Stimulated activated CD4-positive, alpha-beta T cell treated with anti-CD3 and anti-CD28 coated beads, TNF-alpha, amount 100 ng/mL, for 1 hour (primary cell): ENCODE data around the gene IFIT5.
"Not testable (repeated sequence)": the region's sequence is repeated elsewhere in the genome, so short reads cannot be mapped to it uniquely, and the experiment has no call there.

Source experiments
- DNase-seq, 3 donors: peaks; one replicate each; pipeline ENCODE4 v3.0.0-alpha.2; 2020; ENCODE audit warnings: low read depth in 3 of 3, low spot score in 1 of 3

The IFIT5 gene

GRCh38 chr10:89392974-89393373, 21.4 kb upstream of the IFIT5 start:
- no peak for DNase-seq

- DNase-seq = no peak
Measured at GRCh38 chr10:89393898-89394297, 20.5 kb upstream of the IFIT5 start.

GRCh38 chr10:89395141-89395540, 19.2 kb upstream of the IFIT5 start:
- no peak for DNase-seq

DNA sequence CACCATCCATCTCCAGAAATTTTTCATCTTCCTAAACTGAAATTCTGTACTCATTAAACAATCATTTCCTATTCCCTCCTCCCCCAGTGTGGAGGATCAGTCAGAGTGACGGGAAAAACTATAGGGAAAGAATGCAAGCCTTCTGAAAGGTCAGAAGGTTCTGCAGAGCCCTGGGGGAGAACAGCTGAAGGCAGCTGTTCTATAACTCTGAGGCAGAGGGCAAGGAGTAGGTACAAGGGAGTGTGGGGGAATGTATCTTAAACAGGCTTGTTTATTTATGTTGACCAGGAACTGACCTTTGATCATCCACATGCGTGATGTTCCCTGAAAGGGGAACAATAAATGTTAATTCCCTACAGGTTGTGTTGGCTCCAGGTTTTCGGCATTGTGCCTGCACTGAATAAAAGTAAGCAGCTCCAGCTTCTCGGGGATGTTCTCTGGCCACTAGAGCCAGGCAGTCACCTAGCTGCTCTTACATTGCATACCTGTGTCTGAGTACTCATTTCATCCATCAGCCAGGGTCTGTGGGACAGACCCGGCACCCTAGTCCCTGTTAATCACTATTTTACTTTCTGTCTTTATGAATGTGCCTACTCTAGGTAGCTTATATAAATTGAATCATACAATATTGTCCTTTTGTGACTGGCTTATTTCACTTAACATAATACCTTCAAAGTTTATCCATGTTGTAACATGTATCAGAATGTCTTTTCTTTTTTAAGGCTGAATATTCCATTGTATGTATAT, 16.2 kb upstream of the IFIT5 start:
- DNase-seq = no peak

GRCh38 chr10:89399956-89400355, 14.4 kb upstream of the IFIT5 start:
- no peak for DNase-seq

GRCh38 chr10:89403043-89403442, 11.3 kb upstream of the IFIT5 start:
- DNase-seq = no peak

- DNase-seq = no peak
Measured at GRCh38 chr10:89404104-89405047, 10.0 kb upstream of the IFIT5 start.

DNA sequence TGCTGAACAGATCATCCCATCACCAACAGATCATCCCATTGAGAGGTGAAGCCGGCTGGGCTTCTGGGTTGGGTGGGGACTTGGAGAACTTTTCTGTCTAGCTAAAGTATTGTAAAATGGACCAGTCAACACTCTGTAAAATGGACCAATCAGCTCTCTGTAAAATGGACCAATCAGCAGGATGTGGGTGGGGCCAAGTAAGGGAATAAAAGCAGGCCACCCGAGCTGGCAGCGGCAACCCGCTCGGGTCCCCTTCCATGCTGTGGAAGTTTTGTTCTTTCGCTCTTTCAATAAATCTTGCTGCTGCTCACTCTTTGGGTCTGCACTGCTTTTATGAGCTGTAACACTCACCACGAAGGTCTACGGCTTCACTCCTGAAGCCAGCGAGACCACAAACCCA, 8.2 kb upstream of the IFIT5 start:
- DNase-seq = not testable (repeated sequence)

- not testable (repeated sequence) for DNase-seq
Measured at GRCh38 chr10:89407792-89408191, 6.6 kb upstream of the IFIT5 start.

DNA sequence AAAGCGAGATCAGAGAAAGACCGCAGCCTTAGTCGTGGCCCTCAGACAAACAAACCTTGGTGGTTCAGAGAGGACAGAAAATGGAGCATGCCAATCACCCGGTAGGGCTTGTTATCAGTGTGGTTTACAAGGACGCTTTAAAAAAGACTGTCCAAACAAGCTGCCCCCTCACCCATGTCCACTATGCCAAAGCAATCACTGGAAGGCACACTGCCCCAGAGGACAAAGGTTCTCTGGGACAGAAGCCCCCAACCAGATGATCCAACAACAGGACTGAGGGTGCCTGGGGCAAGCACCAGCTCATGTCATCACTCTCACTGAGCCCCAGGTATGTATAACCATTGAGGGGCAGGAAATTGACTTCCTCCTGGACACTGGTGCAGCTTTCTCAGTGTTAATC, 5.1 kb upstream of the IFIT5 start:
- DNase-seq = not testable (repeated sequence)

DNA sequence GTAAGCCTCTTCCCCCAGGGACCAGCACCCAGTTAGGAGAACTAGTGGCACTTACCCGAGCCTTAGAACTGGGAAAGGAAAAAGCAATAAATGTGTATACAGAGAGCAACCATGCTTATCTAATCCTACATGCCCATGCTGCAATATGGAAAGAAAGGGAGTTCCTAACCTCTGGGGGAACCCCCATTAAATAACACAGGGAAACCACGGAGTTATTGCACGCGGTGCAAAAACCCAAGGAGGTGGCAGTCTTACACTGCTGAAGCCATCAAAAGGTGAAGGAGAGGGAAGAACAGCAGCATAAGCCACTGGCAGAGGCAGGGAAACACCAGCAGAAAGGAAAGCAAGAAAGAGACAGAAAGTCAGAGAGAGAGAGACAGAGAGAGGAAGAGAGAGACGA, 3.8 kb upstream of the IFIT5 start:
- not testable (repeated sequence) for DNase-seq

DNA sequence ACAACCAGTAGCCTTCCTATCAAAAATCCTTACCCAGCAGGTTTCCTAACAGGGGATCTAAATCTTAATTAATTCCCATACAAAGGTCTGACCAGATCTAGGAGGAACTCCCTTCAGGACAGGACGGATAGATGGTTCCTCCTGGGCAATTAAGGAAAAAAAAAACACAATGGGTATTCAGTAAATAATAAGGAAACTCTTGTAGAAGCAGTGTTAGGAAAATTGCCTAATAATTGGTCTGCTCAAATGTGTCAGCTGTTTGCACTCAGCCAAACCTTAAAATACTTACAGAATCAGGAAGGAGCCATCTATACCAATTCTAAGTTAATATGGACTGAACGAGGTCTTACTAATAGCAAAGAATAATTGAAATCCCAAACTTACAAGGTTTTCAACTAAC, 3.2 kb upstream of the IFIT5 start:
- DNase-seq = not testable (repeated sequence)

DNA sequence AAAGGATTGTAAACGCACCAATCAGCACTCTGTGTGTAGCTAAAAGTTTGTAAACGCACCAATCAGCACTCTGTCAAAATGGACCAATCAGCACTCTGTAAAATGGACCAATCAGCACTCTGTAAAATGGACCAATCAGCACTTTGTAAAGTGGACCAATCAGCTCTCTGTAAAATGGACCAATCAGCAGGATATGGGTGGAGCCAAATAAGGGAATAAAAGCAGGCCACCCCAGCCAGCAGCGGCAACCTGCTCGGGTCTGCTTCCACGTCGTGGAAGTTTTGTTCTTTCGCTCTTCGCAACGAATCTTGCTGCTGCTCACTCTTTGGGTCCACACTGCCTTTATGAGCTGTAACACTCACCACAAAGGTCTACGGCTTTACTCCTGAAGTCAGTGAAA, 2.1 kb upstream of the IFIT5 start:
- not testable (repeated sequence) for DNase-seq

- DNase-seq = no peak
Measured at GRCh38 chr10:89413398-89413912, 913 bp upstream of the IFIT5 start.

GRCh38 chr10:89414879-89415821, 782 bp downstream of the IFIT5 start:
- DNase-seq = no peak

GRCh38 chr10:89416465-89416864, 2.1 kb downstream of the IFIT5 start:
- DNase-seq = no peak

- DNase-seq = no peak
Measured at GRCh38 chr10:89419548-89419947, 5.2 kb downstream of the IFIT5 start.

DNA sequence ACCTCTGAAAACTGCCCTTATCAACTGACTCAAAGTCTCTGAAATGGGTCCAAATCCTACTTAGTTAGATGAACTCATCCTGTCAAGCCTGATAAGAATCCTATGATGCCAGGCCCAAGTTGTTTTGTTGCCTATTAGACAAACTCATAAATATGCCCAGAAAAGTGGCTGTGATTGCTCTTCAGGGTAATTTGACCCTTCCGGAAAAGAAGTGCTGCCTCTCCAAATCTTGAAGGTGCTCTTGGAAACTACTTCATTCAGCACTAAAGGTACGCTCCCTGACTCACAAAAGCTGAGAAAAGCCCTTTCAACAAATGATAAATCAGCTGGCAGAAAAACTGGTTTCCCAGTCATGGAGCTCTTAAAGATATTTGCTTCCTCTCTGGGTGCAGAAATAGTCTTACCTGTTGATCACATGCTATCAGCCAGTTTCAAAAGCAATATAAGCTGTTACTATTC, 6.7 kb downstream of the IFIT5 start:
- no peak for DNase-seq

- no peak for DNase-seq
Measured at GRCh38 chr10:89425000-89425399, 10.6 kb downstream of the IFIT5 start.

GRCh38 chr10:89426230-89426868, 12.0 kb downstream of the IFIT5 start:
- DNase-seq = no peak
